Esophagus (tissue), 2 donors: ENCODE data around the gene NOS1AP. TPM values are rescaled to one million over a fixed set of nuclear protein-coding genes. Genes with fewer than 3 reads are reported as not detected.

Source experiments
- H3K27ac ChIP-seq, 2 donors: one replicate each; pipeline ENCODE4 v1.5.1; 2013; ENCODE audit warnings: low read depth in 2 of 2, mild to moderate bottlenecking in 2 of 2, inconsistent platforms in 1 of 2, low read length in 1 of 2, moderate library complexity in 1 of 2
- H3K27me3 ChIP-seq, 2 donors: one replicate each; pipeline ENCODE4 v1.6.1; 2013; ENCODE audit warnings: low read length in 2 of 2, control low read depth in 1 of 2, mild to moderate bottlenecking in 1 of 2; ENCODE audit not compliant: insufficient read depth in 2 of 2, control insufficient read depth in 1 of 2
- H3K36me3 ChIP-seq, 2 donors: one replicate each; pipeline ENCODE4 v1.6.1; 2013; ENCODE audit warnings: low read length in 1 of 2; ENCODE audit not compliant: control insufficient read depth in 2 of 2, insufficient read depth in 2 of 2
- H3K4me1 ChIP-seq, 2 donors: one replicate each; pipeline ENCODE4 v1.6.1; 2013; ENCODE audit warnings: low read length in 1 of 2; ENCODE audit not compliant: control insufficient read depth in 2 of 2, insufficient read depth in 2 of 2
- H3K4me3 ChIP-seq, 2 donors: one replicate each; pipeline ENCODE4 v1.5.1; 2013; ENCODE audit warnings: low read length in 2 of 2, mild to moderate bottlenecking in 2 of 2, low read depth in 1 of 2, moderate library complexity in 1 of 2
- H3K9me3 ChIP-seq, 2 donors: one replicate each; pipeline ENCODE4 v1.6.1; 2013; ENCODE audit warnings: mild to moderate bottlenecking in 2 of 2, low read depth in 1 of 2, low read length in 1 of 2, moderate library complexity in 1 of 2; ENCODE audit not compliant: control insufficient read depth in 2 of 2, insufficient read depth in 1 of 2
- WGBS, 2 donors: extraction: QIAGEN DNeasy Blood & Tissue Kit; methylation state at CpG; one replicate each; pipeline ENCODE4 v1.1.7; 2013; 5-methylcytosine and 5-hydroxymethylcytosine counted together
- polyA plus RNA-seq, 2 donors: library from polyadenylated mRNA; stranded (reverse); fragments of 200-250 nt; gene quantifications; one replicate each; pipeline ENCODE4 v1.2.3, GENCODE V29; 2013
- donor health status: healthy with polysubstance abuse.
- donor health status: Bipolar disorder and iron deficiency.

Gene NOS1AP
- polyA plus RNA-seq, 2 donors, result 0.53 to 0.98 TPM

DNA sequence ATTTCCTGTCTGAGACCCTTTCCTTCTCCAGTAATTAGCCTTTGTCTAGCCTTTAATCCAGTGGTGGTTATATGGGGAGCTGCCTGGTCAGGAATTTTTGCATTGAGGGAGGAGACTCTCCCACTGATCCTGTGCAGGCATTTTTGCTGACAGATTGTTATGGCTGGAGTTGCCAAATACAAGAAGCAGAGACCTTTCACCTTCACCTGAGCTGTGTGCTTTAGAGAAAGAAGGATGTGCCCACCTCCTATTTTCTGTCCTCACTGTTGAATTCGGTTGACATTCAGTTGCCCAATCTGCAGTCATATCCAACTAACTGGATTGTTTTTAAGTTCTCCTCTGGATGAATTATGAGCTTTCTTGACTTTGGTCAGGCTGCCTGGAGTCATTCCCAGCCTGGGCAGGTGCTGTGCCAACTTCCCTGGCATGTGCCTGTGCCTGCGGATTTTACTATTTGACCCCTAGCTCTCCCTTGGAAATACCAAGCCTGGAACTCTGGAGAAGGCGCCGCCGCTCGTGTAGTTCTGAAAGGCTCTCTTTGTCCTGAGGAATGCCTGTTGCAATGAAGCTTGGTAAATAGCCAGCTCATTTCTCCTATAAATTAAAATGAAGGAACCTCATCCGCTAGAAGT lies 143.9 kb downstream of the NOS1AP start:
- Histone ChIP-seq H3K27ac (peak overlapping the region in 1 of 2 donors; percentile 35), H3K4me3 (no peak overlapping the region)

DNA sequence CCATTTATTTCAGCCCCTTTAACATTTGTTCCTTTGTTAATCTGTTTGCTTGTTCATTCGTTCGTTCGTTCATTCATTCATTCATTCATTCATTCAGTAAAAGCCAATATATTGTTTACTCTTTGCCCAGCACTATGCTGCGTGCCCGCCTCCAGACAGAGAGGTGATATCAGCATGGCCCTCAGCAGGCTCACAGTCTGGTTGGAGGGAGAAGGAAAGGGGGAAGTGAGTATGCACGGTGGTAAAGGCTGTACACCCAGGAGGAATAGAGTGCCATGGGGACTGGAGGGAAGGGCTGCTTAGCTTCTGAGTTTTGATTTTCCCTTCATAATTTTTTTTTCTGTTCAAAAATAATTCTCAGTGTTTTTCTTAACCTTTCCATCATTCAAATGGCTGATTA lies 144.7 kb downstream of the NOS1AP start:
- no peak overlapping the region for H3K27ac ChIP-seq
- H3K4me3 ChIP-seq, result no peak overlapping the region
- peaks cover 2 to 10% of the 10 kb centered on the region in 2 donors for H3K4me1 ChIP-seq
- WGBS, 2 donors, result 77 to 80% methylated on average over 6 of the region's 6 CpGs
- no peaks in the 10 kb centered on the region for H3K36me3 ChIP-seq
- H3K27me3 ChIP-seq, result no peaks in the 10 kb centered on the region
- no peaks in the 10 kb centered on the region for H3K9me3 ChIP-seq

More for the DNA sequence above, 143.9 kb downstream of the NOS1AP start:
- Histone ChIP-seq H3K9me3 (no peaks in the 10 kb centered on the region), H3K27me3 (no peaks in the 10 kb centered on the region), H3K4me1 (peaks cover 2 to 10% of the 10 kb centered on the region in 2 donors), H3K36me3 (no peaks in the 10 kb centered on the region)
- 28 to 29% methylated on average over 7 of the region's 7 CpGs for WGBS, 2 donors

GRCh38 chr1:162215902-162216301 lies 146.4 kb downstream of the NOS1AP start:
- H3K4me1 ChIP-seq, result peaks cover 0 to 7% of the 10 kb centered on the region in 2 donors
- no peak overlapping the region for H3K4me3 ChIP-seq
- no peaks in the 10 kb centered on the region for H3K36me3 ChIP-seq
- WGBS, 2 donors, result 60 to 72% methylated on average over 5 of the region's 5 CpGs
- H3K27ac ChIP-seq, result no peak overlapping the region
- H3K9me3 ChIP-seq, result no peaks in the 10 kb centered on the region
- H3K27me3 ChIP-seq, result no peaks in the 10 kb centered on the region

GRCh38 chr1:162216604-162217003 lies 147.1 kb downstream of the NOS1AP start:
- H3K4me1 ChIP-seq, result peaks cover 0 to 7% of the 10 kb centered on the region in 2 donors
- H3K27me3 ChIP-seq, result no peaks in the 10 kb centered on the region
- H3K4me3 ChIP-seq, result no peak overlapping the region
- H3K27ac ChIP-seq, result no peak overlapping the region
- H3K36me3 ChIP-seq, result no peaks in the 10 kb centered on the region
- WGBS, 2 donors, result 91 to 94% methylated on average over 1 of the region's 1 CpG
- no peaks in the 10 kb centered on the region for H3K9me3 ChIP-seq

DNA sequence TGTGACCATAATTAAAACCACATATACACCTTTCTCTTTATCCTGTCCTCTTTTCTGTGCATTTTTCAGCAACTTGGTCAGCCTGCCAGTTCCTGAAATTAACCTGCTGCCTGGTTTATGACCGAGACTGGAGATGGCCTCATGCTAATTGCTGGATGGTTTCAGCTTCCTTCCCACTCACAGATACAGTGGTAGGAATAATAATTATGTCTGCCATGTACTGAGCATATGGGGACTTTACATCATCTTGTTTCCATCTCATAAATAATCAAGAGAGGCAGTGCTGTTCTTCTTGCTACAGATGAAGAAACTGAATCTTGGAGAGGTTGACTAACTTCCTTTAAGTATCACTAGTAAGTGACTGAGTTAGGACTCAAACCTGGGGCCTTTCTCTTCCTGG lies 148.2 kb downstream of the NOS1AP start:
- Histone ChIP-seq H3K4me1 (peaks cover 0 to 6% of the 10 kb centered on the region in 2 donors), H3K27me3 (no peaks in the 10 kb centered on the region), H3K36me3 (no peaks in the 10 kb centered on the region), H3K4me3 (no peak overlapping the region), H3K9me3 (no peaks in the 10 kb centered on the region), H3K27ac (no peak overlapping the region)
- 73 to 91% methylated on average over 1 of the region's 1 CpG for WGBS, 2 donors

GRCh38 chr1:162218546-162218945 lies 149.1 kb downstream of the NOS1AP start:
- no peaks in the 10 kb centered on the region for H3K4me1 ChIP-seq
- no peak overlapping the region for H3K4me3 ChIP-seq
- no peaks in the 10 kb centered on the region for H3K9me3 ChIP-seq
- WGBS, 2 donors, result 59 to 69% methylated on average over 5 of the region's 5 CpGs
- H3K27me3 ChIP-seq, result no peaks in the 10 kb centered on the region
- H3K27ac ChIP-seq, result no peak overlapping the region
- no peaks in the 10 kb centered on the region for H3K36me3 ChIP-seq

DNA sequence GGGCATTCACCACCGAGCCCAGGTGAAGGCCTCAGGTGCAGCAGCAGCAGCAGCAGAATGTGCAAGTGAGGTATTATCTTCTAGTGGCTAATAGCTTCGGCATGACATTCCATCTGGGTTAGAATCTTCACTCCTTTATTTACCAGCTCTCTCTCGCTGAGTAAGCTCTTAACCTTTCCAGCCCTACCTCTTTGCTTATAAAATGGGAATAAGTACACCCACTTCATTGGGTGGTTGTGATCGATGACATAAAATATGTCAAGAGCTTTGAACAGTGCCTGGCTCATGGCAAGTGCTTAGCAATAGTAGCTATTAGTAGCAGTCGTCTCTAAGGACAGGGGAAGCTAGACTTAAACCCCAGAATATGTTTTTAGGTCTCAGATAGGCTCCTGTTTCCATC lies 149.5 kb downstream of the NOS1AP start:
- Histone ChIP-seq H3K27me3 (no peaks in the 10 kb centered on the region), H3K4me1 (no peaks in the 10 kb centered on the region), H3K27ac (no peak overlapping the region), H3K36me3 (no peaks in the 10 kb centered on the region), H3K9me3 (no peaks in the 10 kb centered on the region), H3K4me3 (no peak overlapping the region)
- 85% methylated on average over 5 of the region's 5 CpGs for WGBS, 2 donors

GRCh38 chr1:162219461-162219860 lies 150.0 kb downstream of the NOS1AP start:
- H3K27me3 ChIP-seq, result no peaks in the 10 kb centered on the region
- H3K4me1 ChIP-seq, result no peaks in the 10 kb centered on the region
- H3K4me3 ChIP-seq, result no peak overlapping the region
- H3K9me3 ChIP-seq, result no peaks in the 10 kb centered on the region
- no peak overlapping the region for H3K27ac ChIP-seq
- no peaks in the 10 kb centered on the region for H3K36me3 ChIP-seq
- 78 to 90% methylated on average over 1 of the region's 1 CpG for WGBS, 2 donors

DNA sequence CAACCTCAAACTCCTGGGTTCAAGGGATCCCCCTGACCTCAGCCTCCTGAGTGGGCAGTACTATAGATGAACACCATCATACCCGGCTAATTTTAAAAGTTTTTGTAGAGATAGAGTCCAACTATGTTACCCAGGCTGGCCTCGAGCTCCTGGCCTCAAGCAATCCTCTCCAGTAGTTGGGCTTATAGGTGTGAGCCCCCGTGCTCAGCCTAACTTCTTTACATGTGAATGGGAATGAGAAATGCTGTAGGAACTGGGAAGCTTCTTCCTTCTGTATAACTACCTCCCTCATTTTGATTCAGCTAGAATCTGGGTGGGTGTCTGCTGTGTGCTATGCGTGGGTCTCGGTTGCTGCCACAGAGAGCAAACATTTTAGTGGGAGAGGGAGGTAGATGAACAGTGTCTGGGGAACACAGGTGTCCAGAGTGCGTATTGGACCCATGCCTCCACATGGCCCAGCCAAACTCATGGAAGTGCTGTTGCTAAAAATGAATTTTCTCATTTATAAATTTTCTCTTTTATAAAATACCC lies 150.6 kb downstream of the NOS1AP start:
- Histone ChIP-seq H3K4me1 (no peaks in the 10 kb centered on the region), H3K27ac (no peak overlapping the region), H3K36me3 (no peaks in the 10 kb centered on the region), H3K27me3 (no peaks in the 10 kb centered on the region), H3K4me3 (no peak overlapping the region), H3K9me3 (no peaks in the 10 kb centered on the region)
- WGBS, 2 donors, result 89 to 92% methylated on average over 6 of the region's 6 CpGs

DNA sequence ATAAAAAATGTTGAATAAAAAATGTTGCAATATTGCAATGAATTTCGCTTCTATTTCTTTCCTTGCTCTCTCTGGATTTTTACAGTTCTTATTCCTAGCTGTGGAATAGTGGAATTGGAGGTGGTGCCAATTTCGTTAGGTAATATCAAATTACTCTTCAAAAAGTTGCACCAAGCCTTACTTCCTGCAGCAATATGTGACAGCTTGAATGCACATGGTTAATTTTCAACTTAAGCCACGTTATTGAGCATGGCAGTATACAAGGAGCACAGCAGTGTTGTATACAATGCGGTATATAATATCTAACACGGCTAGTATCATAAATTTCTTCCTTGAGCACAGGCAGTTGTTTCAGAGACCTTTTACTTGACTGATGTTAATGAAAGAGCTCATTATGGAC lies 152.5 kb downstream of the NOS1AP start:
- WGBS, 2 donors, result 58 to 61% methylated on average over 5 of the region's 5 CpGs
- no peak overlapping the region for H3K4me3 ChIP-seq
- H3K4me1 ChIP-seq, result no peaks in the 10 kb centered on the region
- H3K27me3 ChIP-seq, result no peaks in the 10 kb centered on the region
- no peaks in the 10 kb centered on the region for H3K36me3 ChIP-seq
- H3K9me3 ChIP-seq, result no peaks in the 10 kb centered on the region
- no peak overlapping the region for H3K27ac ChIP-seq
